SU-DHL-6 (cell line): ENCODE data around the gene RGS6.

Experiments used
- EZH2phosphoT487 ChIP-seq: fragments of 200-600 bp; sonication (generic), shearing (Covaris generic); conservative IDR thresholded peaks from 2 replicates; pipeline ENCODE4 v1.6.1; 2018; ENCODE audit warnings: mild to moderate bottlenecking, antibody characterized with exemption, low read length, moderate library complexity, mixed read lengths
- TF ChIP-seq, protein P1 (sequence below): fragments of 200-600 bp; sonication (generic); IDR thresholded peaks from one replicate; pipeline ENCODE4 v1.5.1; 2017; ENCODE audit warnings: antibody characterized with exemption, mild to moderate bottlenecking, low read length, moderate library complexity; ENCODE audit not compliant: insufficient read depth, poor library complexity, severe bottlenecking

DNA sequence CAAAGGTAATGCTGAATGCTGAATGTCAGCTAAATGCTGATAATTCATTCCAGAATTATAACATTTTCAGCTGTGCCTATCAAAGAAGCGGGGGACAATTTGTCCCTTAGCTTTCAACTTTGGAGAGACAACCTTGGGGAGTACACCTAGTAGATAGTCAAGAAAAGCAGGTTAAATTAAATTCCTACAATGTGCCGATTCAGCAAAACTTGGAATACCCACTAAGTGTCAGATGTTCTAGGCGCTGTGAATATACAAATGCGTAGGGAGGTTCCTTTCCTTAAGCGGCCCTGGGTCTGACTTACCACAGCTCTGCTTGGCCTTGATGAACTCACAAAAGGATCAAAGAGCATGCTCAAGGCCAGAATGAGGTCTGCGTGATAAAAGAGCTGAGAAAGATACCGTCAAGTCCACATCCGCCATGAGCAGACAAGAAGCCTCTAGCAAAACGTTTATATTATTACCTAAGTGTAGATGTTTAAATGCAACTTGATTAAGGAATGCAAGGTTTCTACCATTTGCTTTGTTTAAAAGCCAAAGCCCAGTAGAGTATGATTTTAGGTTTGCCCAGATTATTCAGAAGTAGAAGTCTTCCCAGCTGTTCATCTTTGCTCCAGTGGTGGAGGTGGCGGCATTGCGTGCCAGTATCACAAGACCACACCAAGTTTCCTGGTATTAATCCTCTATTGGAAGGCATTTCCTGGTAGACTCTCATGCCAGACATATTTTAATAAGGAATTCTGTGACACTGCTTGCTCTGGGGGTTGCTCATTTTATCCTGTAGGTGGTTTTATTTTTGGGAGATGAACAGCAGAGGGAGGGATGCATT is 593.1 kb downstream of the RGS6 start:
- TF ChIP-seq, protein P1, sequence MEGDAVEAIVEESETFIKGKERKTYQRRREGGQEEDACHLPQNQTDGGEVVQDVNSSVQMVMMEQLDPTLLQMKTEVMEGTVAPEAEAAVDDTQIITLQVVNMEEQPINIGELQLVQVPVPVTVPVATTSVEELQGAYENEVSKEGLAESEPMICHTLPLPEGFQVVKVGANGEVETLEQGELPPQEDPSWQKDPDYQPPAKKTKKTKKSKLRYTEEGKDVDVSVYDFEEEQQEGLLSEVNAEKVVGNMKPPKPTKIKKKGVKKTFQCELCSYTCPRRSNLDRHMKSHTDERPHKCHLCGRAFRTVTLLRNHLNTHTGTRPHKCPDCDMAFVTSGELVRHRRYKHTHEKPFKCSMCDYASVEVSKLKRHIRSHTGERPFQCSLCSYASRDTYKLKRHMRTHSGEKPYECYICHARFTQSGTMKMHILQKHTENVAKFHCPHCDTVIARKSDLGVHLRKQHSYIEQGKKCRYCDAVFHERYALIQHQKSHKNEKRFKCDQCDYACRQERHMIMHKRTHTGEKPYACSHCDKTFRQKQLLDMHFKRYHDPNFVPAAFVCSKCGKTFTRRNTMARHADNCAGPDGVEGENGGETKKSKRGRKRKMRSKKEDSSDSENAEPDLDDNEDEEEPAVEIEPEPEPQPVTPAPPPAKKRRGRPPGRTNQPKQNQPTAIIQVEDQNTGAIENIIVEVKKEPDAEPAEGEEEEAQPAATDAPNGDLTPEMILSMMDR: no peak
- no peak for TF ChIP-seq EZH2phosphoT487
